Measurements from ENCODE around the gene TEX55.
"Not testable (repeated sequence)": the region's sequence is repeated elsewhere in the genome, so short reads cannot be mapped to it uniquely, and the experiment has no call there.

Gene TEX55

GRCh38 chr3:119145500-119146167 lies at the start of gene TEX55:
TEX55 (plus strand) TSS chr3:119146165; CDS start chr3:119146190, 25 bp downstream.
- peak; percentile 15 for DNase-seq (ENCODE audit: low spot score)

GRCh38 chr3:119098003-119098402 lies 48.0 kb upstream of the TEX55 start:
- DNase-seq (ENCODE audit: low spot score): no peak

DNA sequence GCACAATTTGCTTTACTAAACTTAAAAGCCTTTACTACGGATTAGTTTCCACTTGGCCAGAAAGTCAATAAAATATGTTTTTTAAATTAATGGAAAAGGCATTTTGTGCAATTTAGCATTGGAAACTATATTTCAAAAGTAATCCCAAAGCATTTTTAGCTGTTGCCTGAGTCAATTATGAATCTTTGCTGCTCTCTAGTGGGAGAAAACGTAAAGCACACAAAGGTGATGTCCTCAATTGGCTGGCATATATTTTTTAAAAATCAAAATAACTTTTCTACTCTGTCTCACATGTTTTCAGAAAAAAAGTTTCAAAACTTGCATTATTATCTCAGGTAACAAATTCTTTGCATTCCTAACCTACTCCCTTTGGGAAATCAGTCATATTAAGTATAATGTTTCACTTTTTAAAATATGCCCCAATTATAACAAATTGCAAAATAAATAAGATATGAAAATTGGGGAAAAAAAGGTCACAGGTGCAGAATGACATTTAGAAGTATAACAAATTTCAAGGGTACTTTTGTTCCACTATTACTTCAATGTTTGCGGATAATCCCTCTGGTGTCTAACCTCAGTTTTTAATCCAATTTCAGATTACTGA lies 47.2 kb upstream of the TEX55 start:
- peak; percentile 56 for DNase-seq (ENCODE audit: low spot score)

DNA sequence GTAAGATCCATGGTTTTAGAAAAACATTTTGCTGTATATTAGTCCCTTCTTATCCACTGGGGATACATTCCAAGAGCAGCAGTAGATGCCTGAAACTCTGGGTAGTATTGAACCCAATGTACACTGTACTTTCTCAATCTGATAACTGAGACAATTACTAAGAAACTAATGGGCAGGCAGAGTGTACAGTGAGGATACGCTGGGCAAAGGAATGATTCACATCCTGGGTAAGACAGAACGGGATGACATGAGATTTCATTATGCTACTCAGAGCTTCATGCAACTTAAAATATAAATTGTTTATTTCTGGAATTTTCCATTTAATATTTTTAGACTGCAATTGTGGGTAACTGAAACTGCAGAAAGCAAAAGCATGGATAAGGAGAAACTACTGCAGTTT lies 46.2 kb upstream of the TEX55 start:
- DNase-seq (ENCODE audit: low spot score): no peak

DNA sequence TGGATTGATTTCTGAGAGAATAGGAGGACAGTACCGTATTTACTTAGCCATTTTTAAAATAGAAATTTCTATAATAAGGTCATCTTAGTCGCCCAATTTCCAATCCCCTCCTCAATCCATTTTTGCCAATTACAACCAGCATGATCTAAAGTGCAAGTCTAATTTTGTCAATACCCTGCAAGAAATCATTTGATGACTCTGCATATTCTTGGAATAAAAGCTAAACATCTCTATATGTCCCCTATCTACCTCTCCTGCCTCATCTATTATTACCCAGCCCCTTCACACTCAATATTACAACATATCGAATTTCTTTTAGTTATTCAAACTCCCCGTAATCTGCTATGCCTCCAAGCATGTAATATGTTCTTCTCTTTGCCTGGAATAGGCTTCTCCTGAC lies 41.9 kb upstream of the TEX55 start:
- DNase-seq (ENCODE audit: low spot score): no peak

DNA sequence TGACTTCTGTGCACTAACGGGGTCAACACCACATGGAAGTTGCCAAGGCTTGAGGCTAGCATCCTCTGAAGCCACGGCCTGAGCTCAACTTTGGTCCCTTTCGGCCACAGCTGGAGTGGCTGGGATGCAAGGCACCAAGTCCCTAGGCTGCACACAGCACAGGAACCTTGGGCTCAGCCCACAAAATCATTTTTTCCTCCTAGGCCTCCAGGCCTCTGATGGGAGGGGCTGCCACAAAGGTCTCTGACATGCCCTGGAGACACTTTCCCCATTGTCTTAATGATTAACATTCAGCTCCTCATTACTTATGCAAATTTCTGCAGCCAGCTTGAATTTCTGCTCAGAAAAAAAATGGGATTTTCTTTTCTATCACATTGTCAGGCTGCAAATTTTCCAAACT lies 27.6 kb upstream of the TEX55 start:
- not testable (repeated sequence) for DNase-seq (ENCODE audit: low spot score)

DNA sequence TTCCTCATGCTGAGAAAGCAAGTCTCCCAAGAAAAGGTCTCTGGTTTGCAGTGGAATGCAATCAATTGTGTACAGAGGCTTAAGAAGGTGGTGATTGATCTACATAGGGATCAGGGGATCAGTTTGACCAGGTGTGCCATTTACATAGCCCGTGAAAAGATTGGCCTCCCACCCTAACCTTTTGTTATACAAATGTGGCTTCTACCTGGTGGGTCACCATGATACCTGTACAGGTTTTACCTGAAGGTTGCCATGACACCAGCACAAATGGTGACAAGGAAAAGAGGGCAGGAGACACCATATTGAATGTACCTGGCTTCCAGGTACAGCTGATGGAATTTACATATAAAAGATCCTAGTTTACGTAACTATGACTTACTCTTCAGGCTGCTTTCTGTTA lies 25.5 kb upstream of the TEX55 start:
- no peak for DNase-seq (ENCODE audit: low spot score)

DNA sequence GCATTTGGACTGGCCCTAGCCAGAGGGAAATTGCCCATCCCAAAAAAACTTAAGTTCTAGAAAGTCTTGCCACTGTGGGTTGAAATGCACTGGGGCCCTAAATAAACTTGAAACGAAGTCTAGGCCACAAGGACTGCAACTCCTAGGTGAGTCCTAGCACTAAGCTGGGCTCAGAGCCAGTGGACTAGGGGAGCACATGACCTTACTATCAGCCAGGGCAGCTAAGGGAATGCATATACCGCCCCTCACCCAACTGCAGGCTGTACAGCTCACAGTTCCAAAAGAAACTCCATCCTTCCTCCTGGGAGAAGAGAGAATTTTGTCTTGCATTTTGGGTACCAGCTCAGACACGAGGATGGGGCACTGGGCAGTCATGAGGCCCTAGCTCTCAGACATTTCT lies 23.6 kb upstream of the TEX55 start:
- DNase-seq (ENCODE audit: low spot score): no peak

GRCh38 chr3:119125342-119125741 lies 20.6 kb upstream of the TEX55 start:
- DNase-seq (ENCODE audit: low spot score): no peak

- no peak for DNase-seq (ENCODE audit: low spot score)
Measured at GRCh38 chr3:119125742-119126504, 20.0 kb upstream of the TEX55 start.

- not testable (repeated sequence) for DNase-seq (ENCODE audit: low spot score)
Measured at GRCh38 chr3:119130291-119130690, 15.7 kb upstream of the TEX55 start.

DNA sequence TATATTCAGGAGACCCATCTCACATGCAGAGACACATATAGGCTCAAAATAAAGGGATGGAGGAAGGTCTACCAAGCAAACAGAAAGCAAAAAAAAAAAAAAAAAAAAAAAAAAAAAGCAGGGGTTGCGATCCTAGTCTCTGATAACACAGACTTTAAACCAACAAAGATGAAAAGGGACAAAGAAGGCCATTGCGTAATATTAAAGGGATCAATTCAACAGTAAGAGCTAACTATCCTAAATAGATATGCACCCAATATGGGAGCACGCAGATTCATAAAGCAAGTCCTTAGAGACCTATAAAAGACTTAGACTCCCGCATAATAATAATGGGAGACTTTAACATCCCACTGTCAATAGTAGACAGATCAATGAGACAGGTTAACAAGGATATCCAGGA lies 13.7 kb upstream of the TEX55 start:
- not testable (repeated sequence) for DNase-seq (ENCODE audit: low spot score)

DNA sequence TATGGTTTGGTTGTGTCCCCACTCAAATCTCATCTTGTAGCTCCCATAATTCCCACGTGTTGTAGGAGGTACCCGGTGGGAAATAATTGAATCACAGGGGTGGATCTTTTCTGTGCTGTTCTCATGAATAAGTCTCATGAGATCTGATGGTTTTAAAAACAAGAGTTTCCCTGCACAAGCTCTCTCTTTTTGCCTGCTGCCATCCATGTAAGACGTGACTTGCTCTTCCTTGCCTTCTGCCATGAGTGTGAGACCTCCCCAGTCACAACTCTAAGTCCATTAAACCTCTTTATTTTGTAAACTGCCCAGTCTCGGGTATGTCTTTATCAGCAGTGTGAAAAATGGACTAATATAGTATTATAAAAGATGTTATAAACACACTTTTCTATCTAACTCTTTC lies 6.6 kb upstream of the TEX55 start:
- DNase-seq (ENCODE audit: low spot score): not testable (repeated sequence)

DNA sequence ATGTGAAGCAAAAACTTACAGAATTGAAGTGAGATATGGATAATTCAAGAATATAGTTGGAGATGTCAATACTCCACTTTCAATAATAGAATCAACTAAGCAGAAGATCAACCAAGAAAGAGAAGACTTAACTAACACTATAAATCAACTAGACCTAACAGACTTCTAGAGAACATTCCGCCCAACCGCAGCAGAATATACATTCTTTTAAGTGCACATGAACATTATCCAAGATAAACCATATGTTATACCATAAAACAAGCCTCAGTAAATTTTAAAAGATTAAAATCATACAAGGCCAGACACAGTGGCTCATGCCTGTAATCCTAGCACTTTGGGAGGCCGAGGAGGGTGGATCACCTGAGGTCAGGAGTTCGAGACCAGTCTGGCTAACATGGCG lies 5.5 kb upstream of the TEX55 start:
- DNase-seq (ENCODE audit: low spot score): no peak

- no peak for DNase-seq (ENCODE audit: low spot score)
Measured at GRCh38 chr3:119145128-119145499, 851 bp upstream of the TEX55 start.

DNA sequence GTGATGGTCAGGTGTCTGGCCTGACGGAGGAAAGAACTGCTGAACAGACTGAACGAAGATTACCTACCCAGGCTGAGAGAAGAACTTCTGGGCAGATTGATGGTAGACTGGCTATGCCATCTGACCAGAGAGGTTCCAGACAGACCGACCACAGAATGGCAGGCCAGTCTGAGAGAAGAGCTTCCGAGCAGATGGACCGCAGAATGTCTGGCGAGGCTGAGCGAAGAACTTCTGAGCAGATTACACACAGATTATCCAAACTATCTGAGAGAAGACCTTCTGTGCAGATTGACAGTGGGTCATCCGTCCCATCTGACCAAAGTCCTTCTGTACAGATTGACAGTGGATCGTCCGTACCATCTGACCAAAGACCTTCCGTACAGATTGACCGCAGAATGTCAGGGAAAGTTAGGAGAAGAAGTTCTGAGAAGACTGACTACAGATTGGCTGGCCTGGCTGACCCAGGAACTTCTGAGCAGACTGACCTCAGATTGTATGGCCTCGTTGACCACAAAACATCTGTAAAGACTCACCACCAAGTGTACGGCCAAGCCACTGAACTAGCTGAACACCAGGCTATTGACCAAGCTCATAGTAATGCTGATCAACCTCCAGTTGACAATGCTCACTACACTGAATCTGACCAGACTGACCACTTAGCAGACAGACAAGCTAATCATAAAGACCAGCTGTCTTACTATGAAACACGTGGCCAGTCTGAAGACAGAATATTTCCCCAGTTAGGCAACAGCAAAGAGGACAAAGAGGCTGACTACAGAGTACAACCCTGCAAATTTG lies 812 bp downstream of the TEX55 start:
- DNase-seq (ENCODE audit: low spot score): no peak

GRCh38 chr3:119147494-119147893 lies 1.5 kb downstream of the TEX55 start:
- DNase-seq (ENCODE audit: low spot score): no peak

DNA sequence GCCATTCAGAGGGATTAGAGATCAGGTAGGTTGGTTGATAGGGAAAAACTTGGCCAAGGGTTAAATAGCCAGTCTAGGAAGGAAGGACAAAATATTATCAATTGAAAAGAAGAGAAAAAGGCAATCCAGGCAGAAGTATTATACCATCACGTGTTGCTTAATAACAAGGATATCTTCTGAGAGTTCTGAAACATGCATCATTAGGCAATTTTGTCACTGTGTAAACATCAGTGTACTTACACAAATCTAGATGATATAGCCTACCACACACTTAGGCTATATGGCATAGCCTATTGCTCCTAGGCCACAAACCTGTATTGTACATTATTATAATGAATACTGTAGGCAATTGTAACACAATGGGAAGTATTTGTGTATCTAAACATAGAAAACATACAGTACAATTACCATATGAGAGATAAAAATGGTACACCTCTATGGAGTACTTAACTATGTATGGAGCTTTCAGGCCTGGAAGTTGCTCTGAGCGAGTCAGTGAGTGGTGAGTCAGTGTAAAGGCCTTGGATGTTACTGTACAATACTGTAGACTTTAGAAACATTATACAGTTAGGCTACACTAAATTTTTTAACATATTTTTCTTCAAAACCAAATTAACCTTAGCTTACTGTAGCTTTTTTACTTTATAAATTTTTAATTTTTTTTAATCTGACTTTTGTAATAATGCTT lies 2.7 kb downstream of the TEX55 start:
- no peak for DNase-seq (ENCODE audit: low spot score)

DNA sequence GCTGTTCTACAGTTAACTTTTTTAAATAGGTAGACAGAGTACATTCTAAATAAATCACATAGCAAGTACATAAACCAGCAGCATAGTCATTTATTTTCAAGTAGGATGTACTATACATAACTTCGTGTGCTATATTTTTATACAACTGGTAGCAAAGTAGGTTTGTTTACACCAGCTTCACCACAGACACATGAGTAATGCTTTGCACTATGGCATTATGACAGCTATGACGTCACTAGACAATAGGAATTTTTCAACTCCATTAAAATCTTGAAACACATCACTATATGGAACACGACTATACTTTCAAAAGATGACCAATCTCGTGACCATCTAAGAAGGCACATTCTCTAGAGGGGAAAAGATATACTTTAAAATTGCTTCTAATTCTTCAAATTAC lies 3.5 kb downstream of the TEX55 start:
- DNase-seq (ENCODE audit: low spot score): no peak

- no peak for DNase-seq (ENCODE audit: low spot score)
Measured at GRCh38 chr3:119156868-119157267, 10.9 kb downstream of the TEX55 start.

GRCh38 chr3:119157971-119158370 lies 12.0 kb downstream of the TEX55 start:
- DNase-seq (ENCODE audit: low spot score): no peak

GRCh38 chr3:119160361-119160760 lies 14.4 kb downstream of the TEX55 start:
- no peak for DNase-seq (ENCODE audit: low spot score)
